Activated naive CD8-positive, alpha-beta T cell treated with anti-CD3 and anti-CD28 coated beads, Interleukin-2, amount 10 ng/mL, durations not matched to agents 7 days and 5 days (primary cell): Measurements from ENCODE around the gene ABCF3. TPM values are rescaled to one million over a fixed set of nuclear protein-coding genes. Genes with fewer than 3 reads are reported as not detected.
"Not testable (repeated sequence)": the region's sequence is repeated elsewhere in the genome, so short reads cannot be mapped to it uniquely, and the experiment has no call there.

Source experiments
- ATAC-seq: fragments of 150-1000 bp; cut with Tn5 transposase; one replicate; pipeline ENCODE4 v1.10.0; 2021; ENCODE audit warnings: low read depth, moderate library complexity
- POLR2A ChIA-PET: fragments of 350-600 bp; sonication (Branson Sonifier 250); formaldehyde crosslinking; loops from one replicate; lab custom pipeline; 2021; ENCODE audit warnings: antibody characterized with exemption; lab: Charles Lee
- DNase-seq: peaks from one replicate; pipeline ENCODE4 v3.0.0; 2021
- H3K27ac Mint-ChIP-seq: one replicate; pipeline ENCODE4 v1.8.0; 2022; ENCODE audit warnings: mild to moderate bottlenecking, mixed read lengths
- H3K27me3 Mint-ChIP-seq: one replicate; pipeline ENCODE4 v1.8.0; 2022; ENCODE audit warnings: mild to moderate bottlenecking, moderate library complexity, mixed read lengths
- H3K36me3 Mint-ChIP-seq: one replicate; pipeline ENCODE4 v1.8.0; 2021; ENCODE audit warnings: mild to moderate bottlenecking, mixed read lengths
- H3K4me1 Mint-ChIP-seq: one replicate; pipeline ENCODE4 v1.8.0; 2021; ENCODE audit warnings: mixed read lengths
- H3K4me3 Mint-ChIP-seq: one replicate; pipeline ENCODE4 v1.8.0; 2022; ENCODE audit warnings: mild to moderate bottlenecking, moderate library complexity, mixed read lengths
- H3K9me3 Mint-ChIP-seq: one replicate; pipeline ENCODE4 v1.8.0; 2021; ENCODE audit warnings: mixed read lengths
- total RNA-seq, 2 experiments: library from RNA; stranded (reverse); gene quantifications; one replicate each; pipeline ENCODE4 v1.2.3, GENCODE V29; 2021

ABCF3 gene
- 10 to 100 TPM; 68.6 to 76.3 TPM for total RNA-seq

DNA sequence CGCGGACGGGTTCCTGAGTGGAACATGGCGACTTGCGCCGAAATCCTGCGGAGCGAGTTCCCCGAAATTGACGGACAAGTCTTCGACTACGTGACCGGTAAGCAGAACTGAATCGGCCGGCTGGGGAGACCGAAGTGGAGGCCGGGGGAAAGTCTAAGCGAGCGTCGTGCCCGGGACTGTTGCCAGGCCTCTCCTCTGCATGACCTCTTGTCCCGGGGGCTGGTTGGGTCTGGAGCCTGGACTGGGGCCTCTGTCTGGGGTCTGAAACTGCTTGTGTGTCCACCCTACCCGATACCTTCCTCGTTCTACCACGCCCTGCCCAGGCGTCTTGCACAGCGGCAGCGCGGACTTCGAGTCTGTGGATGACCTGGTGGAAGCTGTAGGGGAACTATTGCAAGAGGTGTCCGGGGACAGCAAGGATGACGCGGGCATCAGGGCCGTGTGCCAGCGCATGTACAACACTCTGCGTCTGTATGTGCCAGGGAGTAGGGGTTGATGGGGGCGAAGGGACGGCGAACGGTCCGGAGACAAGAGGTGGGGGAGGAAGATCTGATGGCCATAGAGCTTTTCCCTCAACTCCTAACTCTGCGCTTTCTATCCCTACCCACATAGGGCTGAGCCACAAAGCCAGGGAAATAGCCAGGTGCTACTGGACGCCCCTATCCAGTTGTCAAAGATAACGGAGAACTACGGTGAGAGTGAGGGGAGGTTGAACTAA is at the start of gene ABCF3:
Gene ABCF3, plus strand, starts transcription at position 16 of the 718 bp plus-strand sequence. Its CDS starts 9 bp downstream, at position 25.
- peak within 1 kb of the TSS; percentile 94 for H3K27ac Mint-ChIP-seq
- peak; percentile 33 for ATAC-seq
- peaks cover 18% of the 10 kb centered on the region for H3K4me1 Mint-ChIP-seq
- H3K4me3 Mint-ChIP-seq: peak within 1 kb of the TSS; percentile 98
- no peaks in the 10 kb centered on the region for H3K27me3 Mint-ChIP-seq
- POLR2A ChIA-PET: interaction anchor here (0.6 to 2.2 kb wide), 7 partner anchors 11 to 473 kb away, joined by 3 to 8 read pairs (median 4); partner anchors contain the start of gene EIF2B5
- H3K9me3 Mint-ChIP-seq: no peaks in the 10 kb centered on the region
- no peak for DNase-seq
- H3K36me3 Mint-ChIP-seq: peaks cover 23% of the 10 kb centered on the region

DNA sequence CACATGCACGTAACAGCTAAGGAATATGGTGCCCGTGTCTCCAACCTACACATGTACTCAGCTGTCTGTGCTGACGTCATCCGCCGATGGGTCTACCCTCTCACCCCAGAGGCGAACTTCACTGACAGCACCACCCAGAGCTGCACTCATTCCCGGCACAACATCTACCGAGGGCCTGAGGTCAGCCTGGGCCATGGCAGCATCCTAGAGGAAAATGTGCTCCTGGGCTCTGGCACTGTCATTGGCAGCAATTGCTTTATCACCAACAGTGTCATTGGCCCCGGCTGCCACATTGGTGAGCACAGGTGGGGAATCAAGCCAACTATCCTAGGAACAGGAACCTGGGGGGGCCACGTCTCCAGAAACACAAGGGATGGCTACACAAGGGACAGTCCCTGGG is 45.6 kb upstream of the ABCF3 start:
- DNase-seq (no peak), ATAC-seq (no peak)
- Mint-ChIP-seq H3K4me3 (no peak overlapping the region), H3K27me3 (no peaks in the 10 kb centered on the region), H3K4me1 (peaks cover 23% of the 10 kb centered on the region), H3K36me3 (peaks cover 19% of the 10 kb centered on the region), H3K9me3 (no peaks in the 10 kb centered on the region), H3K27ac (no peak overlapping the region)
- POLR2A ChIA-PET: no interaction called here

DNA sequence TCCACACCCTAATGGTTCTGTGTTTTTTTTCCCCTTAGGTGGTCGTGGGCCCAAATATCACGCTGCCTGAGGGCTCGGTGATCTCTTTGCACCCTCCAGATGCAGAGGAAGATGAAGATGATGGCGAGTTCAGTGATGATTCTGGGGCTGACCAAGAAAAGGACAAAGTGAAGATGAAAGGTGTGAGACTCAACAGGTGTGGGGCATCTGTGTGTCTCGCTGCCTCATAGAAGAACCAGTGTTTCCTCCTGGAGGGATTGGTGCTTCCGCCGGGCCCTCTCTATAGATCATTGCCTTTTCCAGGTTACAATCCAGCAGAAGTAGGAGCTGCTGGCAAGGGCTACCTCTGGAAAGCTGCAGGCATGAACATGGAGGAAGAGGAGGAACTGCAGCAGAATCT is 43.8 kb upstream of the ABCF3 start:
- Mint-ChIP-seq H3K4me3 (no peak overlapping the region), H3K36me3 (peaks cover 19% of the 10 kb centered on the region), H3K27ac (no peak overlapping the region), H3K27me3 (no peaks in the 10 kb centered on the region), H3K9me3 (no peaks in the 10 kb centered on the region), H3K4me1 (peaks cover 9% of the 10 kb centered on the region)
- POLR2A ChIA-PET: interaction anchor here (1.0 kb wide), 1 partner anchor 57 kb away, joined by 3 read pairs; no protein-coding TSS in a partner anchor
- no peak for DNase-seq
- no peak for ATAC-seq

DNA sequence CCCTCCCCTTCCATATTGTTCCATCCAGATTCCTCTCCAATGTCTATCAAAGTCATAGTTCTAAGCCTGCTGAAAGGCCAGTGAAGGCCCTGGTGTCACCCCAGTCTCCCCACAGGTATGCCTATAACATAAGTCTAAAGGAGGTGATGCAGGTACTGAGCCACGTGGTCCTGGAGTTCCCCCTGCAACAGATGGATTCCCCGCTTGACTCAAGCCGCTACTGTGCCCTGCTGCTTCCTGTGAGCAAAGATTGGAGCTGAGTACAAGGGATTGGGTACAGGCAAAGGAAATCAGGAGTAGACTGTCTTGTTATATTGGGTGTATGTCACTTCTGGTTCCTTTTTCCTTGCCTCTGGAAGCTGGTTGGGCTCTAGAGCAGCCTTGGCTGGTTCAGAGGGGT is 42.7 kb upstream of the ABCF3 start:
- Mint-ChIP-seq H3K4me1 (peaks cover 3% of the 10 kb centered on the region), H3K27me3 (no peaks in the 10 kb centered on the region), H3K27ac (no peak overlapping the region), H3K4me3 (no peak overlapping the region), H3K9me3 (no peaks in the 10 kb centered on the region), H3K36me3 (peaks cover 14% of the 10 kb centered on the region)
- POLR2A ChIA-PET: no interaction called here
- DNase-seq (no peak), ATAC-seq (no peak)

DNA sequence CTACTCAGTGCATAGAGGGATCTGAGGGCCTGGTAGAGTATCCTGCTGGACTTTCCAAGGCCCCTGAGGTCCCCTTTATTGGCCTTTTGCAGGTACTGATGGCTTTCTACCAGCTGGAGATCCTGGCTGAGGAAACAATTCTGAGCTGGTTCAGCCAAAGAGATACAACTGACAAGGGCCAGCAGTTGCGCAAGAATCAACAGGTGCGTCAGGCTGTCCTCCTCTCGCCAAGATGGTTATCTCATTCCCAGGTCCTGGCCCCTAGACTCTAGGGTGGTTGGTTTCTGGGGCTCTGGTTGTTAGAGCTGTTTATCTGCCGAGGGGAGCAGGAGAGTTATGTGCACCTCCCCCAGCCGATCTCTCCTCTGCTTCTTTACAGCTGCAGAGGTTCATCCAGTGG is 41.5 kb upstream of the ABCF3 start:
- H3K4me3 Mint-ChIP-seq: no peak overlapping the region
- POLR2A ChIA-PET: no interaction called here
- no peak overlapping the region for H3K27ac Mint-ChIP-seq
- ATAC-seq: no peak
- peaks cover 3% of the 10 kb centered on the region for H3K4me1 Mint-ChIP-seq
- H3K27me3 Mint-ChIP-seq: no peaks in the 10 kb centered on the region
- H3K36me3 Mint-ChIP-seq: peaks cover 14% of the 10 kb centered on the region
- no peaks in the 10 kb centered on the region for H3K9me3 Mint-ChIP-seq
- no peak for DNase-seq

DNA sequence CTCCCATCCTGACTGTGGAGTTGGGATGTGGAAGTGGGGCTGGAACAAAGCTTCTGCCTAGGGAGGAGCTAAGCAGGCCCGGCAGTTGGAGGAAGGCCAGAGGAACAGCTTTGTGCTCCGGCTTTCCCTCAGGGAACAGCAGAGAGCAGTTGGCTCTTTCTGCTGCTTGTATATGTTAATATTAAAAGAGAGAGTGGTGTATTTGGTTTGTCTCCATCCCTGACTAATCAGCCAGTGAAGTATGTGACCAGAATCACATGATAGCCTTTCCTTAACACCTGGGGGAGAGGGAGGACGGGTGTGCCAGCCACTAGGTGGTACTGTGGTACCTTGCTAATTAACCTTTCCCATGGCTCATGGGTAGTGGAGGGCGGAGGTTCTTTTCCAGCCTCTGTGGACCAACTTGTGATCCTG is 40.9 kb upstream of the ABCF3 start:
- no peak overlapping the region for H3K4me3 Mint-ChIP-seq
- H3K27me3 Mint-ChIP-seq: no peaks in the 10 kb centered on the region
- peaks cover 3% of the 10 kb centered on the region for H3K4me1 Mint-ChIP-seq
- POLR2A ChIA-PET: interaction anchor here (2.0 kb wide), 1 partner anchor 10 kb away, joined by 4 read pairs; the partner anchor contains the start of gene EIF2B5
- no peak overlapping the region for H3K27ac Mint-ChIP-seq
- H3K9me3 Mint-ChIP-seq: no peaks in the 10 kb centered on the region
- peak; percentile 51 for ATAC-seq
- peaks cover 11% of the 10 kb centered on the region for H3K36me3 Mint-ChIP-seq
- no peak for DNase-seq

GRCh38 chr3:184145751-184146270 is 40.2 kb upstream of the ABCF3 start:
- Mint-ChIP-seq H3K4me3 (no peak overlapping the region), H3K4me1 (peaks cover 2% of the 10 kb centered on the region), H3K27me3 (no peaks in the 10 kb centered on the region), H3K9me3 (no peaks in the 10 kb centered on the region), H3K27ac (no peak overlapping the region), H3K36me3 (peaks cover 6% of the 10 kb centered on the region)
- no peak for ATAC-seq
- POLR2A ChIA-PET: interaction anchor here (2.0 kb wide), 1 partner anchor 10 kb away, joined by 4 read pairs; the partner anchor contains the start of gene EIF2B5
- no peak for DNase-seq

DNA sequence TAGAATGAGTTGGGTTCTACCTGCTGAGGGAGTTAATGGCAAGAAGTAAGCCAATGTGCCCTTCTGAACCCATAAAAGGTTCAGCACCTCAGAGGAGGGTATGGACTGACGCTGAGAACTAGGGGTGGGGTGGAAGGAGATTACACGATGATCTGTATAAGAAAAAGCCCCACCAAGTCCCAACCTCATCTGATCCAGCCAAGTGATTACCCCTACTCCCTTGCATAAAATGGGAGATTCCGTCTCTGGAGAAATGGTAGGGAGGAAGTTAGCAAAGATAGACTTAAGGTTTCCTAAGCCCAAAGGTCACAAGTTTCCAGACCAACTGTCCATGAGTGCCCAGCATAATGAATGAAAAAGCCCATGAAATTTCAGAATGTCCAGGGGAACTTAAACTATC is 37.9 kb upstream of the ABCF3 start:
- Mint-ChIP-seq H3K4me1 (peaks cover 2% of the 10 kb centered on the region), H3K27me3 (no peaks in the 10 kb centered on the region), H3K9me3 (no peaks in the 10 kb centered on the region), H3K27ac (no peak overlapping the region), H3K4me3 (no peak overlapping the region), H3K36me3 (no peaks in the 10 kb centered on the region)
- DNase-seq: no peak
- POLR2A ChIA-PET: no interaction called here
- no peak for ATAC-seq

DNA sequence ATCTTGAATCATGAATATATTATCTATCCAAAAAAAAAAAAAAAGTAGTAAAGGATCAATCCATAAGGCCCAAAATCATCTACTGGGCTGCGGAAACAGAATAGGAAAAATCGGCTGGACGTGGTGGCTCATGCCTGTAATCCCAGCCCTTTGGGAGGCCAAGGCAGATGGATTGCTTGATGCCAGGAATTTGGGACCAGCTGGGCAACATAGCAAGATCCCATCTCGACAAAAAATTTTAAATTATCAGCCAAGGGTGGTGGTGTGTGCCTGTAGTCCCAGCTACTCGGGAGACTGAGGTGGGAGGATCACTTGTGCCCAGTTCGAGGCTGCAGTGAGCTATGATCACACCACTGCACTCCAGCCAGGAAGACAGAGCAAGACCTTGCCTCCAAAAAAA is 36.9 kb upstream of the ABCF3 start:
- no peaks in the 10 kb centered on the region for H3K36me3 Mint-ChIP-seq
- no peaks in the 10 kb centered on the region for H3K9me3 Mint-ChIP-seq
- DNase-seq (no peak), ATAC-seq (no peak)
- POLR2A ChIA-PET: interaction anchor here (0.5 to 0.6 kb wide), 2 partner anchors 120 to 376 kb away, joined by 3 read pairs; no protein-coding TSS in a partner anchor
- peaks cover 4% of the 10 kb centered on the region for H3K4me1 Mint-ChIP-seq
- no peaks in the 10 kb centered on the region for H3K27me3 Mint-ChIP-seq
- H3K27ac Mint-ChIP-seq: no peak overlapping the region
- no peak overlapping the region for H3K4me3 Mint-ChIP-seq

- not testable (repeated sequence) for ATAC-seq, H3K4me1 Mint-ChIP-seq, H3K4me3 Mint-ChIP-seq, H3K27ac Mint-ChIP-seq, H3K27me3 Mint-ChIP-seq, H3K36me3 Mint-ChIP-seq, H3K9me3 Mint-ChIP-seq, DNase-seq
- POLR2A ChIA-PET: interaction anchor here (0.6 to 0.7 kb wide), 2 partner anchors 14 to 121 kb away, joined by 3 read pairs; no protein-coding TSS in a partner anchor
Observed at GRCh38 chr3:184149770-184150169, 36.2 kb upstream of the ABCF3 start.

DNA sequence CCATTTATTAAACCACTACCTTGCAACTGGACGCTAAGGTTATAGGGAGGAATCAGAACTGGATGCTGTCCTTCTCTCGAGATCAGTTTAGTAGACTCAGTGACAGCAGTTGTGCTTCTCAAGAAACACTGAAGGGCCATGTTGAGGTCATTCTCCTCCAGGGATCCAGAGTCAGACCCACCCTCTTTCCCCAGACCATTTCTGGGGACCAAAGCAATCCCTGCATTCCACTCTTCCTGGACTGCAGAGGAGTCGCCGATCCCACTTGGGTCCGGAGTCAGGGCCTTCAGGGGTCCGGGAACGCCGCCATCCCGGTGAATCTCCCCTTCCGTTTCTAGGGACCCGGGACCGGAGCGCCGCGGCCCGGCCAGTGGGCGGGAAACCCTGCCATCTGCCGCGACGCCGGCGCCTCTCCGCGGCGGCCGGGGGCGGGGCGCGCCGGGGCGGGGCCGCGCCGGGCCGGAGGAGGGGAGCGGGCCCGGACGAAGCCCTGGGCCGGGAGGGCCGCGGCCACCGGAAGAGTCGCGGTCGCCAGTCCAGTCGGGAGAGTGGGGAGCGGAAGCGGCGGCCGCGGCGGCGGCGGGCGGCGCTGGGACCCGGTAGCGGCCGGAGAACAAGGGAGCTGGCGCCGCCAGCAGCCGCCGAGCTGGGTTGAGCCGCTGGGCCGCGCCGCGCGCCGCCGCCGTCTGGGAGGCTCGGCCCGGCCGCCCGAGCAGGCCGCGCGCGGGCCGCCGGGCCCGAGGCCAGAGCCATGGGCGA is 30.9 kb upstream of the ABCF3 start, which contains the start of gene DVL3:
Gene DVL3, plus strand, starts transcription at position 493 of the 759 bp plus-strand sequence. Its CDS starts 259 bp downstream, at position 752.
- DNase-seq (peak; percentile 71), ATAC-seq (peak; percentile 77)
- Mint-ChIP-seq H3K27me3 (no peaks in the 10 kb centered on the region), H3K4me1 (peaks cover 19% of the 10 kb centered on the region), H3K36me3 (peaks cover 1% of the 10 kb centered on the region), H3K4me3 (peak within 1 kb of the TSS; percentile 98), H3K9me3 (no peaks in the 10 kb centered on the region), H3K27ac (peak within 1 kb of the TSS; percentile 82)
- POLR2A ChIA-PET: interaction anchor here (0.7 to 1.0 kb wide), 3 partner anchors 10 to 20 kb away, joined by 3 to 4 read pairs (median 4); partner anchors contain the start of gene EIF2B5

- Mint-ChIP-seq H3K4me1 (peaks cover 22% of the 10 kb centered on the region), H3K9me3 (no peaks in the 10 kb centered on the region), H3K27me3 (no peaks in the 10 kb centered on the region), H3K4me3 (peak overlapping the region; percentile 98), H3K27ac (peak overlapping the region; percentile 82), H3K36me3 (peaks cover 1% of the 10 kb centered on the region)
- DNase-seq (peak; percentile 63), ATAC-seq (peak; percentile 52)
- POLR2A ChIA-PET: interaction anchor here (0.7 to 2.3 kb wide), 4 partner anchors 9 to 21 kb away, joined by 3 to 6 read pairs (median 4); partner anchors contain the start of gene EIF2B5
Observed at GRCh38 chr3:184155644-184156521, 30.1 kb upstream of the ABCF3 start.
